ENCODE data around the gene LRRFIP2.

Gene LRRFIP2

GRCh38 chr3:37168896-37169295 lies 5.5 kb downstream of the LRRFIP2 start:
- Histone ChIP-seq H2BK120ac (ENCODE audit: low read depth, low read length) (no peak overlapping the region), H3K23ac (ENCODE audit: low read depth, low read length, poor library complexity) (no peak overlapping the region), H3K36me3 (replicated peaks in 1 of 2; ENCODE audit: control insufficient read depth in 2 of 2, insufficient read depth in 2 of 2, low read length in 2 of 2) (peaks cover 2 to 36% of the 10 kb centered on the region in 2 donors), H4K8ac (ENCODE audit: low read depth, low read length) (no peak overlapping the region), H3K27ac (replicated peaks; ENCODE audit: low read length) (no peak overlapping the region), H2BK15ac (ENCODE audit: low read length) (no peak overlapping the region), H3K4ac (ENCODE audit: low read length) (no peak overlapping the region), H3K79me1 (ENCODE audit: low read depth, low read length) (peaks cover 2% of the 10 kb centered on the region), H2AK5ac (ENCODE audit: low read depth, low read length) (no peak overlapping the region), H2AFZ (ENCODE audit: low read length) (no peak overlapping the region), H3K9ac (ENCODE audit: low read depth, low read length, poor library complexity) (no peak overlapping the region), H2BK5ac (ENCODE audit: low read length) (no peak overlapping the region), H3K27me3 (ENCODE audit: control insufficient read depth in 3 of 3, insufficient read depth in 3 of 3, low read depth in 1 of 3, low read length in 3 of 3) (no peaks in the 10 kb centered on the region), H3K4me3 (ENCODE audit: low read length in 2 of 2) (no peak overlapping the region), H3K4me1 (ENCODE audit: control insufficient read depth in 2 of 2, insufficient read depth in 1 of 2, low read depth in 1 of 2, low read length in 2 of 2) (no peaks in the 10 kb centered on the region), H3K18ac (ENCODE audit: low read length) (no peak overlapping the region), H3K14ac (ENCODE audit: low read length) (no peak overlapping the region), H4K91ac (ENCODE audit: low read depth, low read length, poor library complexity) (no peak overlapping the region), H3K4me2 (ENCODE audit: insufficient read depth, low read length, poor library complexity, severe bottlenecking) (no peak overlapping the region), H3K9me3 (replicated peaks in 1 of 2; ENCODE audit: control insufficient read depth in 2 of 2, insufficient read depth in 1 of 2, low read depth in 1 of 2, low read length in 2 of 2) (no peaks in the 10 kb centered on the region), H2BK12ac (ENCODE audit: low read length) (no peak overlapping the region)
- DNase-seq (ENCODE audit: low spot score) = no peak
- WGBS, 2 donors (ENCODE audit: extremely low coverage in 2 of 2, insufficient read length in 2 of 2, insufficient replicate concordance in 1 of 2) = no CpG with 5 or more reads among the region's 1 CpG

- Histone ChIP-seq H2AFZ (ENCODE audit: low read length) (no peak overlapping the region), H3K79me1 (ENCODE audit: low read depth, low read length) (peaks cover 2% of the 10 kb centered on the region), H3K27ac (replicated peaks; ENCODE audit: low read length) (no peak overlapping the region), H4K91ac (ENCODE audit: low read depth, low read length, poor library complexity) (no peak overlapping the region), H3K18ac (ENCODE audit: low read length) (no peak overlapping the region), H3K4me3 (ENCODE audit: low read length in 2 of 2) (no peak overlapping the region), H3K9ac (ENCODE audit: low read depth, low read length, poor library complexity) (no peak overlapping the region), H2BK120ac (ENCODE audit: low read depth, low read length) (no peak overlapping the region), H2BK12ac (ENCODE audit: low read length) (no peak overlapping the region), H3K27me3 (ENCODE audit: control insufficient read depth in 3 of 3, insufficient read depth in 3 of 3, low read depth in 1 of 3, low read length in 3 of 3) (no peaks in the 10 kb centered on the region), H2BK5ac (ENCODE audit: low read length) (no peak overlapping the region), H2AK5ac (ENCODE audit: low read depth, low read length) (no peak overlapping the region), H3K4ac (ENCODE audit: low read length) (no peak overlapping the region), H3K36me3 (replicated peaks in 1 of 2; ENCODE audit: control insufficient read depth in 2 of 2, insufficient read depth in 2 of 2, low read length in 2 of 2) (peaks cover 0 to 25% of the 10 kb centered on the region in 2 donors), H2BK15ac (ENCODE audit: low read length) (no peak overlapping the region), H3K4me1 (ENCODE audit: control insufficient read depth in 2 of 2, insufficient read depth in 1 of 2, low read depth in 1 of 2, low read length in 2 of 2) (peaks cover 0 to 3% of the 10 kb centered on the region in 2 donors), H3K4me2 (ENCODE audit: insufficient read depth, low read length, poor library complexity, severe bottlenecking) (no peak overlapping the region), H3K23ac (ENCODE audit: low read depth, low read length, poor library complexity) (no peak overlapping the region), H4K8ac (ENCODE audit: low read depth, low read length) (no peak overlapping the region), H3K14ac (ENCODE audit: low read length) (no peak overlapping the region), H3K9me3 (replicated peaks in 1 of 2; ENCODE audit: control insufficient read depth in 2 of 2, insufficient read depth in 1 of 2, low read depth in 1 of 2, low read length in 2 of 2) (no peaks in the 10 kb centered on the region)
- no CpG with 5 or more reads among the region's 3 CpGs for WGBS, 2 donors (ENCODE audit: extremely low coverage in 2 of 2, insufficient read length in 2 of 2, insufficient replicate concordance in 1 of 2)
- DNase-seq (ENCODE audit: low spot score) = no peak
These were observed 10.9 kb downstream of the LRRFIP2 start for GRCh38 chr3:37163262-37164015.

GRCh38 chr3:37162501-37163245 lies 11.7 kb downstream of the LRRFIP2 start:
- H3K4me1 ChIP-seq (ENCODE audit: control insufficient read depth in 2 of 2, insufficient read depth in 1 of 2, low read depth in 1 of 2, low read length in 2 of 2) = peaks cover 0 to 3% of the 10 kb centered on the region in 2 donors
- no peaks in the 10 kb centered on the region for H3K27me3 ChIP-seq (ENCODE audit: control insufficient read depth in 3 of 3, insufficient read depth in 3 of 3, low read depth in 1 of 3, low read length in 3 of 3)
- no peak overlapping the region for H3K14ac ChIP-seq (ENCODE audit: low read length)
- H3K23ac ChIP-seq (ENCODE audit: low read depth, low read length, poor library complexity) = no peak overlapping the region
- no peaks in the 10 kb centered on the region for H3K9me3 ChIP-seq (replicated peaks in 1 of 2; ENCODE audit: control insufficient read depth in 2 of 2, insufficient read depth in 1 of 2, low read depth in 1 of 2, low read length in 2 of 2)
- H3K4ac ChIP-seq (ENCODE audit: low read length) = no peak overlapping the region
- H3K18ac ChIP-seq (ENCODE audit: low read length) = no peak overlapping the region
- no peak overlapping the region for H2AFZ ChIP-seq (ENCODE audit: low read length)
- no peak overlapping the region for H2BK15ac ChIP-seq (ENCODE audit: low read length)
- H3K79me1 ChIP-seq (ENCODE audit: low read depth, low read length) = peaks cover 2% of the 10 kb centered on the region
- no peak overlapping the region for H4K91ac ChIP-seq (ENCODE audit: low read depth, low read length, poor library complexity)
- H3K4me2 ChIP-seq (ENCODE audit: insufficient read depth, low read length, poor library complexity, severe bottlenecking) = no peak overlapping the region
- no peak overlapping the region for H2BK120ac ChIP-seq (ENCODE audit: low read depth, low read length)
- no peak overlapping the region for H3K4me3 ChIP-seq (ENCODE audit: low read length in 2 of 2)
- H4K8ac ChIP-seq (ENCODE audit: low read depth, low read length) = no peak overlapping the region
- no peak overlapping the region for H2BK5ac ChIP-seq (ENCODE audit: low read length)
- no peak overlapping the region for H2AK5ac ChIP-seq (ENCODE audit: low read depth, low read length)
- no CpG with 5 or more reads among the region's 3 CpGs for WGBS, 2 donors (ENCODE audit: extremely low coverage in 2 of 2, insufficient read length in 2 of 2, insufficient replicate concordance in 1 of 2)
- no peak overlapping the region for H3K9ac ChIP-seq (ENCODE audit: low read depth, low read length, poor library complexity)
- no peak overlapping the region for H2BK12ac ChIP-seq (ENCODE audit: low read length)
- DNase-seq (ENCODE audit: low spot score) = no peak
- no peak overlapping the region for H3K27ac ChIP-seq (replicated peaks; ENCODE audit: low read length)
- peaks cover 0 to 23% of the 10 kb centered on the region in 2 donors for H3K36me3 ChIP-seq (replicated peaks in 1 of 2; ENCODE audit: control insufficient read depth in 2 of 2, insufficient read depth in 2 of 2, low read length in 2 of 2)

- Histone ChIP-seq H3K9ac (ENCODE audit: low read depth, low read length, poor library complexity) (no peak overlapping the region), H2BK15ac (ENCODE audit: low read length) (no peak overlapping the region), H4K8ac (ENCODE audit: low read depth, low read length) (no peak overlapping the region), H3K79me1 (ENCODE audit: low read depth, low read length) (no peaks in the 10 kb centered on the region), H2AFZ (ENCODE audit: low read length) (no peak overlapping the region), H3K27me3 (ENCODE audit: control insufficient read depth in 3 of 3, insufficient read depth in 3 of 3, low read depth in 1 of 3, low read length in 3 of 3) (no peaks in the 10 kb centered on the region), H3K4me3 (ENCODE audit: low read length in 2 of 2) (no peak overlapping the region), H3K4me2 (ENCODE audit: insufficient read depth, low read length, poor library complexity, severe bottlenecking) (no peak overlapping the region), H3K4me1 (ENCODE audit: control insufficient read depth in 2 of 2, insufficient read depth in 1 of 2, low read depth in 1 of 2, low read length in 2 of 2) (peaks cover 0 to 3% of the 10 kb centered on the region in 2 donors), H2BK5ac (ENCODE audit: low read length) (no peak overlapping the region), H3K23ac (ENCODE audit: low read depth, low read length, poor library complexity) (no peak overlapping the region), H3K36me3 (replicated peaks in 1 of 2; ENCODE audit: control insufficient read depth in 2 of 2, insufficient read depth in 2 of 2, low read length in 2 of 2) (peaks cover 0 to 23% of the 10 kb centered on the region in 2 donors), H3K9me3 (replicated peaks in 1 of 2; ENCODE audit: control insufficient read depth in 2 of 2, insufficient read depth in 1 of 2, low read depth in 1 of 2, low read length in 2 of 2) (no peaks in the 10 kb centered on the region), H3K27ac (replicated peaks; ENCODE audit: low read length) (no peak overlapping the region), H3K4ac (ENCODE audit: low read length) (no peak overlapping the region), H3K14ac (ENCODE audit: low read length) (no peak overlapping the region), H4K91ac (ENCODE audit: low read depth, low read length, poor library complexity) (no peak overlapping the region), H2BK120ac (ENCODE audit: low read depth, low read length) (no peak overlapping the region), H3K18ac (ENCODE audit: low read length) (no peak overlapping the region), H2AK5ac (ENCODE audit: low read depth, low read length) (no peak overlapping the region), H2BK12ac (ENCODE audit: low read length) (no peak overlapping the region)
- no CpG with 5 or more reads among the region's 3 CpGs for WGBS, 2 donors (ENCODE audit: extremely low coverage in 2 of 2, insufficient read length in 2 of 2, insufficient replicate concordance in 1 of 2)
- no peak for DNase-seq (ENCODE audit: low spot score)
These were observed 13.0 kb downstream of the LRRFIP2 start for GRCh38 chr3:37161351-37161750.
